Peyer's patch (tissue), 4 donors: Measurements from ENCODE around the gene VASN. TPM values are rescaled to one million over a fixed set of nuclear protein-coding genes. Genes with fewer than 3 reads are reported as not detected.
A peak's percentile ranks its signal among the peaks of the same experiment; 100 is the strongest.

Experiments used
- DNase-seq, 3 donors: peaks; one replicate each; pipeline ENCODE4 v3.0.0-alpha.2; 2017 to 2019
- H3K27ac ChIP-seq, 4 donors: fragments of 200-600 bp; sonication (generic); one replicate each; pipeline ENCODE4 v1.5.1; 2016 to 2019
- H3K27me3 ChIP-seq, 2 donors: fragments of 200-600 bp; sonication (generic); one replicate each; pipeline ENCODE4 v1.5.1; 2019
- H3K36me3 ChIP-seq, 3 donors: fragments of 200-600 bp; sonication (generic); one replicate each; pipeline ENCODE4 v1.5.1; 2016 to 2019
- H3K4me1 ChIP-seq, 4 donors: fragments of 200-600 bp; sonication (generic); one replicate each; pipeline ENCODE4 v1.5.1; 2016 to 2019
- H3K4me3 ChIP-seq, 4 donors: fragments of 200-600 bp; sonication (generic); 1 replicate in 3 of 4; 2 replicates in 1 of 4; pipeline ENCODE4 v1.5.1; 2016 to 2019; ENCODE audit warnings: mild to moderate bottlenecking in 1 of 4
- H3K9me3 ChIP-seq, 4 donors: fragments of 200-600 bp; sonication (generic); one replicate each; pipeline ENCODE4 v1.5.1; 2016 to 2019; ENCODE audit warnings: mild to moderate bottlenecking in 1 of 4
- POLR2A ChIP-seq, 2 donors: fragments of 450-650 bp; IDR thresholded peaks; one replicate each; pipeline ENCODE4 v1.5.1; 2017; ENCODE audit warnings: antibody characterized with exemption in 2 of 2, mild to moderate bottlenecking in 2 of 2, moderate library complexity in 2 of 2
- total RNA-seq, 4 donors: library from RNA; depleted of rRNA; stranded (reverse); fragments of >200 nt; gene quantifications; one replicate each; pipeline ENCODE4 v1.1.0, GENCODE V29; 2016
- TF ChIP-seq, protein P1 (sequence below), 6 experiments: fragments of 450-650 bp in 4 of 6; fragments of 200-600 bp in 2 of 6; sonication (generic) in 1 of 6; IDR thresholded peaks; one replicate each; pipeline ENCODE4 v1.5.1; 2017 to 2019; ENCODE audit warnings: antibody characterized with exemption in 6 of 6, mild to moderate bottlenecking in 3 of 6, moderate library complexity in 1 of 6

The VASN gene
- total RNA-seq, 4 donors from 2014 or later = 2.1 to 18.2 (median 8.4) TPM

DNA sequence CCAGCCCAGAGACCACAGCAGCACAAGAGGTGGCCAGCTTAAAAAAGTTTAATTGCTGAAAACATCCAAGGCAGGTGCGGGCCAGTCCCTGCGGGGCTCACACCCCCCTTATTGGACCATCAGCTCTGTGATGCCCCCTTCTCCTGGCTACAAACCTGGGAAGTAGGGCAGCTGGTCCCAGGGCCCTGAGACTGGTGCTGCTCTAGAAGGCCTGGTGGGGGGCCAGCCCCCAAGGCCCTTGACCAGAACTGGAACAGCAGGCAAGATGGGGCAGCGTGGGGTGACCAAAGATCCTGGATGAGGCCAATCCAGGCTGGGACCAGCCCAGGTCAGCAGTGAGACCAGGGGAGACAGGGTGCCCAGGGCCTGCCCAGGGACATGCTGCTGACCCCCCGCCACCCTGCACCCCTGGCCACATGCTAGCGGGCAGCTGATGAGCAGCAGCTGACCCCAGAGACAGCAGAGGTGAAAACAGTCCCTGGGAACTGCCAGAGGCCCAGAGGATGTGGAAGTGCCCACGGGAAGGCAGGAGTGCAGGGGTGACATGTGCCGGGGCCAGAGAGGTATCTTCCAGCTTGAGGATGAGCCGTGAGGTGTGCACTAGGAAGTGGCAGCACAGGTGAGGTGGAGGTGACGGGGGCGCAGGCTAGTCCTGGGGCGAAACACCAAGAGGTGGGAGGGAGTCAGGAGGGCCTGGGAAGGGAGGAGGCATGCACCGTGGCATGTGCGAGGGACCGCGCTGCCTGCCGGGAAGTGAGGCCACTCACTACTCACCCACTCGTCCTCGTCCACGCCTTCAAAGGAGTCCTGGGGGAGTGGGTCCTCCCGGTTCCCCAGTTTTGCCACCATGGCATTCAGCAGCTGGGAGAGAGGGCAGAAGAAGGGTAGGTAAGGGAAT, 16.9 kb upstream of the VASN start:
- no peak overlapping the region for H3K27ac ChIP-seq
- no peaks in the 10 kb centered on the region for H3K27me3 ChIP-seq
- H3K4me3 ChIP-seq = no peak overlapping the region
- TF ChIP-seq POLR2A (IDR thresholded peaks at IDR 0.05) = no peak
- TF ChIP-seq, protein P1, sequence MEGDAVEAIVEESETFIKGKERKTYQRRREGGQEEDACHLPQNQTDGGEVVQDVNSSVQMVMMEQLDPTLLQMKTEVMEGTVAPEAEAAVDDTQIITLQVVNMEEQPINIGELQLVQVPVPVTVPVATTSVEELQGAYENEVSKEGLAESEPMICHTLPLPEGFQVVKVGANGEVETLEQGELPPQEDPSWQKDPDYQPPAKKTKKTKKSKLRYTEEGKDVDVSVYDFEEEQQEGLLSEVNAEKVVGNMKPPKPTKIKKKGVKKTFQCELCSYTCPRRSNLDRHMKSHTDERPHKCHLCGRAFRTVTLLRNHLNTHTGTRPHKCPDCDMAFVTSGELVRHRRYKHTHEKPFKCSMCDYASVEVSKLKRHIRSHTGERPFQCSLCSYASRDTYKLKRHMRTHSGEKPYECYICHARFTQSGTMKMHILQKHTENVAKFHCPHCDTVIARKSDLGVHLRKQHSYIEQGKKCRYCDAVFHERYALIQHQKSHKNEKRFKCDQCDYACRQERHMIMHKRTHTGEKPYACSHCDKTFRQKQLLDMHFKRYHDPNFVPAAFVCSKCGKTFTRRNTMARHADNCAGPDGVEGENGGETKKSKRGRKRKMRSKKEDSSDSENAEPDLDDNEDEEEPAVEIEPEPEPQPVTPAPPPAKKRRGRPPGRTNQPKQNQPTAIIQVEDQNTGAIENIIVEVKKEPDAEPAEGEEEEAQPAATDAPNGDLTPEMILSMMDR (IDR thresholded peaks at IDR 0.05) = no peak
- H3K9me3 ChIP-seq = no peaks in the 10 kb centered on the region
- peaks cover 0 to 32% (median 0%) of the 10 kb centered on the region in 3 donors for H3K36me3 ChIP-seq
- no peak for DNase-seq
- peaks cover 0 to 15% (median 6%) of the 10 kb centered on the region in 4 donors for H3K4me1 ChIP-seq

DNA sequence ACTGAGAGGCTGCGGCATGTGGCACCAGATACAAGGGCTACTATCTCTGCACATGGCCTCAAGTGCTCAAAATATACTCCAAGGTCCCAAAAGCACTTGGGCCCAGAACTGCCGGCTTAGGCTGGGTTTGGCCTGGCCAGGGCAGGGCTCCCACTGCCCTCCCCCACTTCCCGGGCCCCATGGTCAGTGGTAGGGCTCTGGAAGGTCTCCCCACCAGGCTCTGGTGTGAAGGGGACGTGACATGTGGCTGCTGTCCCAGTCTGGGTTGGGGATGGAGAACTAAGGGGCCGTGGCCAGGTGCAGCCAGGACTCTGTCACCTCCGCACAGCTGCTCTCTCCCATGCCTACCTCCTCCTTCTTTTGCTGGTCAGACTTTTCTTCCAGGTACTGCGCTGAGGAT, 14.8 kb upstream of the VASN start:
- Histone ChIP-seq H3K4me3 (no peak overlapping the region), H3K27me3 (no peaks in the 10 kb centered on the region), H3K36me3 (peaks cover 0 to 49% (median 0%) of the 10 kb centered on the region in 3 donors), H3K27ac (no peak overlapping the region), H3K4me1 (peaks cover 0 to under 1% (median 0%) of the 10 kb centered on the region in 4 donors), H3K9me3 (no peaks in the 10 kb centered on the region)
- no peak for DNase-seq
- TF ChIP-seq POLR2A (IDR thresholded peaks at IDR 0.05) = no peak
- TF ChIP-seq, protein P1 (IDR thresholded peaks at IDR 0.05) = no peak

GRCh38 chr16:4358236-4358635, 13.4 kb upstream of the VASN start:
- Histone ChIP-seq H3K4me3 (no peak overlapping the region), H3K36me3 (peaks cover 0 to 63% (median 0%) of the 10 kb centered on the region in 3 donors), H3K27ac (no peak overlapping the region), H3K9me3 (no peaks in the 10 kb centered on the region), H3K27me3 (no peaks in the 10 kb centered on the region), H3K4me1 (no peaks in the 10 kb centered on the region)
- no peak for DNase-seq
- no peak for TF ChIP-seq POLR2A (IDR thresholded peaks at IDR 0.05)
- TF ChIP-seq, protein P1 (IDR thresholded peaks at IDR 0.05) = no peak

GRCh38 chr16:4358831-4359561, 12.7 kb upstream of the VASN start:
- no peak for TF ChIP-seq POLR2A (IDR thresholded peaks at IDR 0.05)
- TF ChIP-seq, protein P1 (IDR thresholded peaks at IDR 0.05) = peak; percentile 81 to 96 (median 88)
- Histone ChIP-seq H3K27me3 (no peaks in the 10 kb centered on the region), H3K4me3 (no peak overlapping the region), H3K27ac (no peak overlapping the region), H3K9me3 (no peaks in the 10 kb centered on the region), H3K36me3 (peaks cover 0 to 67% (median 0%) of the 10 kb centered on the region in 3 donors), H3K4me1 (no peaks in the 10 kb centered on the region)
- peak; percentile 65 to 74 (median 69) for DNase-seq

DNA sequence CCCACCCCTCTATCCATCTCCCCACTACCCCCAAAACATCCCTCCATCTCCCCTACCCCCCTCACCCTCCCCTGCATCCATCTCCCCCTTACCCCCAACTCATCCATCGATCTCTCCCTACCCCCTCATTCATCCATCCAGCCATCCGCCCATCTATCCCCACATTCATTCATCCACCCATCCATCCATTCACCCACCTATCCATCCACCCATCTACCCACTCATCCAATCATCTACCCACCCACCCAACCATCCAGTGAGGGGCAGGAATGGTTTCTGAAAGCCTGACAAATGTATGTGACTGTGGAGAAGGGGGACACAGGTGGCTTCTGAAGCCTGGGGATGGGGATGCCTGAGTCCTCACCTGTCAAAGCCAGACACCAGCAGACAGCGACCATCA, 11.7 kb upstream of the VASN start:
- no peaks in the 10 kb centered on the region for H3K4me1 ChIP-seq
- no peaks in the 10 kb centered on the region for H3K27me3 ChIP-seq
- no peak for DNase-seq
- no peak overlapping the region for H3K27ac ChIP-seq
- H3K36me3 ChIP-seq = peaks cover 0 to 76% (median 0%) of the 10 kb centered on the region in 3 donors
- no peak overlapping the region for H3K4me3 ChIP-seq
- no peaks in the 10 kb centered on the region for H3K9me3 ChIP-seq
- TF ChIP-seq POLR2A (IDR thresholded peaks at IDR 0.05) = no peak
- TF ChIP-seq, protein P1 (IDR thresholded peaks at IDR 0.05) = no peak
